Prostate gland (tissue), 2 donors: ENCODE results near the gene STAT3. TPM values are rescaled to one million over a fixed set of nuclear protein-coding genes. Genes with fewer than 3 reads are reported as not detected.

ENCODE experiments used
- DNase-seq: peaks from one replicate; pipeline ENCODE4 v3.0.0-alpha.2; 2019; ENCODE audit warnings: low spot score
- H3K27ac ChIP-seq, 2 donors: fragments of 200-600 bp; sonication (generic); 2 replicates each; pipeline ENCODE4 v1.5.1; 2017 to 2019
- H3K27me3 ChIP-seq: fragments of 200-600 bp; sonication (generic); replicated peaks from 2 replicates; pipeline ENCODE4 v1.5.1; 2019; ENCODE audit not compliant: insufficient read depth
- H3K36me3 ChIP-seq, 2 donors: fragments of 200-600 bp; sonication (generic); 1 replicate in 1 of 2; 2 replicates in 1 of 2; pipeline versions ENCODE4 v1.5.1 to v1.8.1; 2017 to 2019
- H3K4me1 ChIP-seq: fragments of 200-600 bp; sonication (generic); replicated peaks from 2 replicates; pipeline ENCODE4 v1.5.1; 2019
- H3K4me3 ChIP-seq, 2 donors: fragments of 200-600 bp; sonication (generic); 2 replicates each; pipeline ENCODE4 v1.5.1; 2017 to 2019
- H3K9me3 ChIP-seq: fragments of 200-600 bp; sonication (generic); 2 replicates; pipeline ENCODE4 v1.5.1; 2017
- POLR2A ChIP-seq: fragments of 450-650 bp; IDR thresholded peaks from one replicate; pipeline ENCODE4 v1.6.1; 2016; ENCODE audit warnings: antibody characterized with exemption, mild to moderate bottlenecking
- POLR2AphosphoS5 ChIP-seq: sonication (generic); formaldehyde crosslinking; IDR thresholded peaks from one replicate; pipeline ENCODE4 v1.6.1; 2017; ENCODE audit warnings: antibody characterized with exemption
- WGBS: methylation state at CpG from one replicate; pipeline ENCODE4 v1.1.5; 2018; 5-methylcytosine and 5-hydroxymethylcytosine counted together
- intact Hi-C: fragments of 100-400 bp; cut with DNase I; formaldehyde crosslinking; loops from one replicate; pipeline ENCODE4 v1.14.2; 2022
- total RNA-seq, 2 donors: library from RNA; depleted of rRNA; stranded (reverse); fragments of >200 nt; gene quantifications; one replicate each; pipeline ENCODE4 v1.1.0, GENCODE V29; 2016
- TF ChIP-seq, protein P1 (sequence below), 4 experiments: fragments of 200-600 bp in 2 of 4; fragments of 450-650 bp in 2 of 4; sonication (generic) in 2 of 4; IDR thresholded peaks; 1 replicate in 3 of 4; 2 replicates in 1 of 4; pipeline ENCODE4 v1.5.1; 2016 to 2019; ENCODE audit warnings: antibody characterized with exemption in 4 of 4, mild to moderate bottlenecking in 2 of 4, moderate library complexity in 2 of 4

Gene STAT3
- total RNA-seq, 2 donors from 2014 or later, result 188 to 230 TPM

DNA sequence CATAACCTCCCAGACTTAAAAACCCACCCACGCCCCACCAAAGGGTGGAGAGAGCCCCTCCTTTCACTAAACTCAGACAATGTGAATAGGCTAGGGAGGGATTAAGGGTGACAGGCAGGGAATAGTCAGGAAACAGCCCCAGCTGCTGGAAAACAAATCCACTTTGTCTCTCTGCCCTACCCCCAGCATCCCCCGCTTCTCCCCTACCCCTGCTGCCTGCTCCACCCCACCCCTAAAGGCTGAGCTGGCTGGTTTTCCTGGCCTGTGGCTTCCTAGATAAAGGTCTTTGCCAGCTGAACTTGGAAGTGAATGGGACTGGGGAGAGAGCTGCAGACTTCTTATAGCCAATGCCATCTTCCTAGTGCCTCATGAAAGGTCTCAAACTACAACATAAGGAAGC, 19.8 kb upstream of the STAT3 start:
- peaks cover 18% of the 10 kb centered on the region for H3K4me1 ChIP-seq
- no peaks in the 10 kb centered on the region for H3K27me3 ChIP-seq
- H3K9me3 ChIP-seq, result no peaks in the 10 kb centered on the region
- TF ChIP-seq, protein P1, sequence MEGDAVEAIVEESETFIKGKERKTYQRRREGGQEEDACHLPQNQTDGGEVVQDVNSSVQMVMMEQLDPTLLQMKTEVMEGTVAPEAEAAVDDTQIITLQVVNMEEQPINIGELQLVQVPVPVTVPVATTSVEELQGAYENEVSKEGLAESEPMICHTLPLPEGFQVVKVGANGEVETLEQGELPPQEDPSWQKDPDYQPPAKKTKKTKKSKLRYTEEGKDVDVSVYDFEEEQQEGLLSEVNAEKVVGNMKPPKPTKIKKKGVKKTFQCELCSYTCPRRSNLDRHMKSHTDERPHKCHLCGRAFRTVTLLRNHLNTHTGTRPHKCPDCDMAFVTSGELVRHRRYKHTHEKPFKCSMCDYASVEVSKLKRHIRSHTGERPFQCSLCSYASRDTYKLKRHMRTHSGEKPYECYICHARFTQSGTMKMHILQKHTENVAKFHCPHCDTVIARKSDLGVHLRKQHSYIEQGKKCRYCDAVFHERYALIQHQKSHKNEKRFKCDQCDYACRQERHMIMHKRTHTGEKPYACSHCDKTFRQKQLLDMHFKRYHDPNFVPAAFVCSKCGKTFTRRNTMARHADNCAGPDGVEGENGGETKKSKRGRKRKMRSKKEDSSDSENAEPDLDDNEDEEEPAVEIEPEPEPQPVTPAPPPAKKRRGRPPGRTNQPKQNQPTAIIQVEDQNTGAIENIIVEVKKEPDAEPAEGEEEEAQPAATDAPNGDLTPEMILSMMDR (IDR thresholded peaks at IDR 0.05), result no peak
- TF ChIP-seq POLR2AphosphoS5 (no peak), POLR2A (no peak)
- no peak overlapping the region for H3K4me3 ChIP-seq
- intact Hi-C loops, result no loop called here
- WGBS, result 41% methylated on average over 2 of the region's 2 CpGs
- peaks cover 11 to 13% of the 10 kb centered on the region in 2 donors for H3K36me3 ChIP-seq
- H3K27ac ChIP-seq, result peak overlapping the region; percentile 76 to 77
- DNase-seq, result no peak

DNA sequence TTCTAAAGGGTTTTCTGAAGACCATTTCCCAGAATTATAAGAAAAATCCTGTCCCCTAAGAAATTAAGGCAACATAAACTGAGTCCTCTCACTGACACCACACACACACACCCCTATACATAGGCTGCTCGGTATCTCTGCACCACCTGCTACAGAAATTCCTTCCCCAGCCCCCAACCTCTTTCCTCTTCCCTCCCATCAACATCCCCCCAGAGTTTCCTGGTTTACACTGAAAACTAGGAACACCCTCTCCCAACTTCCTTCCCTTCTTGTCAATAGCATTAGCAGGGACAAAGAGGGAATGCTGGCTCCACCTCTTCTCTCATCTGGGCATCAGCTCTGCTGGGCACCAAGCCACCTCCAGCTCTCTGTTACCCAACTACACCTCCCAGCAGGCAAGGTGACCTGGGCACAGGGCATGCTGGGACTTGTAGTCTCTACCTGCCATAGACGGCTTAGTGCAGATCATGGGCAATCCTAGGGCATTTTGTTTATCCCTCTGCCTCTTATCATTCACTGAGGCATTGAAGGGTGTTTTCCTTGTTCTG, 19.1 kb upstream of the STAT3 start:
- Histone ChIP-seq H3K4me3 (no peak overlapping the region), H3K4me1 (peaks cover 18% of the 10 kb centered on the region), H3K27ac (peak overlapping the region; percentile 76 to 77), H3K36me3 (peaks cover 11 to 13% of the 10 kb centered on the region in 2 donors), H3K27me3 (no peaks in the 10 kb centered on the region), H3K9me3 (no peaks in the 10 kb centered on the region)
- peak; percentile 96 for DNase-seq
- WGBS, result 0% methylated on average over 2 of the region's 2 CpGs
- TF ChIP-seq POLR2AphosphoS5 (peak; percentile 98), POLR2A (no peak)
- TF ChIP-seq, protein P1 (IDR thresholded peaks at IDR 0.05), result no peak
- intact Hi-C loops, result loop anchor here (2.0 kb wide), 1 partner anchor 111 kb away; no protein-coding TSS in a partner anchor

GRCh38 chr17:42406615-42407288, 18.5 kb upstream of the STAT3 start:
- WGBS, result 33% methylated on average over 5 of the region's 5 CpGs
- H3K4me1 ChIP-seq, result peaks cover 18% of the 10 kb centered on the region

DNA sequence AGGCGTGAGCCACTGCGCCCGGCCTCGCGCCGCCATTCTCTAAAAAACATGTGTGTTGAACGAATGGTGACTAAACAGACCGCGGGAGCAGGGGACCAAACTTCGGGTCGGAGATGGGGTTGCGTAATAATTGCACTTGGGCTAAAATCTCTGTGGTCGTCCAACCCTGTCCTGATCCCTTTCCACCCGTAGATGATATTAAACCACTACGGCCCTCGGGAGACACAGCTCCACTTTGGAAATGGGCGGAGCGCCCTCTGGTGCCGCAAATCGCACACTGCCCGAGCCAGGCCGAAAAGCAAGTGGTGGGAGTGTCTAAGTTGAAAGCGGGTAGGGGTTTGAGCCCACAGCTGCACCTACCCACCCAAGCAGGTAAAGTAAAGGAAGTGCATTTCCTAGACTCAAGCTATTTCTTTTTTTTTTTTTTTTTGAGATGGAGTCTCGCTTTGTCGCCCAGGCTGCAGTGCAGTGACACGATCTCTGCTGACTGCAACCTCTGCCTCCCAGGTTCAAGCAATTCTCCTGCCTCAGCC, 17.8 kb upstream of the STAT3 start:
- DNase-seq, result peak; percentile 74
- H3K27ac ChIP-seq, result peak overlapping the region; percentile 76 to 77
- WGBS, result 41% methylated on average over 26 of the region's 26 CpGs

More at GRCh38 chr17:42406615-42407288, 18.5 kb upstream of the STAT3 start:
- intact Hi-C loops, result loop anchor here (2.0 kb wide), 1 partner anchor 112 kb away; no protein-coding TSS in a partner anchor
- Histone ChIP-seq H3K9me3 (no peaks in the 10 kb centered on the region), H3K27me3 (no peaks in the 10 kb centered on the region), H3K27ac (peak overlapping the region; percentile 76 to 77), H3K4me3 (no peak overlapping the region), H3K36me3 (peaks cover 11 to 13% of the 10 kb centered on the region in 2 donors)
- no peak for DNase-seq
- TF ChIP-seq POLR2A (no peak), POLR2AphosphoS5 (no peak)
- TF ChIP-seq, protein P1 (IDR thresholded peaks at IDR 0.05), result no peak

More for the DNA sequence above, 17.8 kb upstream of the STAT3 start:
- no peaks in the 10 kb centered on the region for H3K27me3 ChIP-seq
- peaks cover 11 to 13% of the 10 kb centered on the region in 2 donors for H3K36me3 ChIP-seq
- intact Hi-C loops, result loop anchor here (2.0 kb wide), 1 partner anchor 113 kb away; no protein-coding TSS in a partner anchor
- H3K4me1 ChIP-seq, result peaks cover 18% of the 10 kb centered on the region
- TF ChIP-seq POLR2A (no peak), POLR2AphosphoS5 (peak; percentile 73)
- TF ChIP-seq, protein P1 (IDR thresholded peaks at IDR 0.05), result peak; percentile 75 to 94 (median 85)
- H3K9me3 ChIP-seq, result no peaks in the 10 kb centered on the region
- H3K4me3 ChIP-seq, result no peak overlapping the region
